H9 (cell line): ENCODE data around the gene KREMEN1. TPM values are rescaled to one million over a fixed set of nuclear protein-coding genes. Genes with fewer than 3 reads are reported as not detected.

Experiments used
- DNase-seq: peaks from one replicate; pipeline ENCODE4 v3.0.0-alpha.2; 2017
- H2AFZ ChIP-seq: one replicate; pipeline ENCODE4 v1.6.1; 2013; ENCODE audit warnings: mild to moderate bottlenecking, low read length, control low read depth, moderate library complexity
- H2AK5ac ChIP-seq: 2 replicates; pipeline ENCODE4 v1.6.1; 2013; ENCODE audit warnings: low read length, control low read depth, mixed read lengths; ENCODE audit not compliant: insufficient read length
- H2BK120ac ChIP-seq: one replicate; pipeline ENCODE4 v1.6.1; 2013; ENCODE audit warnings: low read depth, mild to moderate bottlenecking, low read length, control low read depth, inconsistent platforms; ENCODE audit not compliant: poor library complexity, severe bottlenecking
- H2BK12ac ChIP-seq: 2 replicates; pipeline ENCODE4 v1.6.1; 2013; ENCODE audit warnings: low read length, control low read depth, mixed read lengths, low read depth; ENCODE audit not compliant: insufficient read length
- H2BK15ac ChIP-seq: 2 replicates; pipeline ENCODE4 v1.6.1; 2013; ENCODE audit warnings: low read depth, low read length, control low read depth
- H2BK20ac ChIP-seq: one replicate; pipeline ENCODE4 v1.6.1; 2013; ENCODE audit warnings: low read depth, mild to moderate bottlenecking, low read length, control low read depth, inconsistent platforms; ENCODE audit not compliant: poor library complexity, severe bottlenecking
- H2BK5ac ChIP-seq: 2 replicates; pipeline ENCODE4 v1.6.1; 2013; ENCODE audit warnings: low read length, control low read depth, mixed read lengths; ENCODE audit not compliant: insufficient read length
- H3K14ac ChIP-seq: 2 replicates; pipeline ENCODE4 v1.6.1; 2013; ENCODE audit warnings: low read length, control low read depth; ENCODE audit not compliant: insufficient read depth
- H3K18ac ChIP-seq: 2 replicates; pipeline ENCODE4 v1.6.1; 2013; ENCODE audit warnings: low read depth, mild to moderate bottlenecking, mixed read lengths, low read length, control low read depth; ENCODE audit not compliant: insufficient read length
- H3K23ac ChIP-seq: 2 replicates; pipeline ENCODE4 v1.6.1; 2013; ENCODE audit warnings: low read length, control low read depth, mixed read lengths, low read depth; ENCODE audit not compliant: insufficient read length
- H3K23me2 ChIP-seq: 2 replicates; pipeline ENCODE4 v1.6.1; 2013; ENCODE audit warnings: low read depth, mild to moderate bottlenecking, mixed read lengths, low read length, control low read depth; ENCODE audit not compliant: insufficient read length, poor library complexity, severe bottlenecking
- H3K27ac ChIP-seq: 2 replicates; pipeline ENCODE4 v1.5.1; 2013; ENCODE audit warnings: low read length, control low read depth, mixed read lengths, low read depth; ENCODE audit not compliant: insufficient read length
- H3K27me3 ChIP-seq: 2 replicates; pipeline ENCODE4 v1.6.1; 2013; ENCODE audit warnings: low read length, control low read depth, inconsistent platforms; ENCODE audit not compliant: insufficient read depth
- H3K4ac ChIP-seq: 2 replicates; pipeline ENCODE4 v1.6.1; 2013; ENCODE audit warnings: low read depth, mild to moderate bottlenecking, control low read depth, inconsistent platforms, low read length, moderate library complexity
- H3K4me1 ChIP-seq: 2 replicates; pipeline ENCODE4 v1.6.1; 2013; ENCODE audit warnings: low read length, control low read depth, inconsistent platforms; ENCODE audit not compliant: insufficient read depth
- H3K4me2 ChIP-seq: 2 replicates; pipeline ENCODE4 v1.6.1; 2013; ENCODE audit warnings: low read length, control low read depth, mixed read lengths; ENCODE audit not compliant: insufficient read length, insufficient read depth
- H3K56ac ChIP-seq: 2 replicates; pipeline ENCODE4 v1.6.1; 2013; ENCODE audit warnings: low read depth, mild to moderate bottlenecking, mixed read lengths, low read length, control low read depth; ENCODE audit not compliant: insufficient read length
- H3K79me1 ChIP-seq: 2 replicates; pipeline ENCODE4 v1.6.1; 2013; ENCODE audit warnings: low read depth, mild to moderate bottlenecking, moderate library complexity, low read length, control low read depth, inconsistent platforms; ENCODE audit not compliant: insufficient read depth, poor library complexity, severe bottlenecking
- H3K79me2 ChIP-seq: 2 replicates; pipeline ENCODE4 v1.6.1; 2013; ENCODE audit warnings: low read length, control low read depth, inconsistent platforms; ENCODE audit not compliant: insufficient read depth
- H3K9ac ChIP-seq: 2 replicates; pipeline ENCODE4 v1.6.1; 2013; ENCODE audit warnings: low read length, control low read depth, mixed read lengths; ENCODE audit not compliant: insufficient read length; ENCODE audit errors: extremely low read depth
- H3K9me3 ChIP-seq: one replicate; pipeline ENCODE4 v1.6.1; 2013; ENCODE audit warnings: low read depth, low read length, inconsistent platforms; ENCODE audit not compliant: control insufficient read depth
- H3T11ph ChIP-seq: one replicate; pipeline ENCODE4 v1.6.1; 2013; ENCODE audit warnings: mild to moderate bottlenecking, low read length, control low read depth, inconsistent platforms
- H4K20me1 ChIP-seq: one replicate; pipeline ENCODE4 v1.6.1; 2013; ENCODE audit not compliant: control insufficient read depth, insufficient read length, insufficient read depth
- H4K5ac ChIP-seq: 2 replicates; pipeline ENCODE4 v1.6.1; 2013; ENCODE audit warnings: low read depth, mild to moderate bottlenecking, mixed read lengths, low read length, control low read depth; ENCODE audit not compliant: insufficient read length
- H4K8ac ChIP-seq: replicated peaks from 2 replicates; pipeline ENCODE4 v1.6.1; 2013; ENCODE audit warnings: low read length, control low read depth, mixed read lengths, low read depth; ENCODE audit not compliant: insufficient read length
- H4K91ac ChIP-seq: 2 replicates; pipeline ENCODE4 v1.6.1; 2013; ENCODE audit warnings: low read depth, mild to moderate bottlenecking, moderate library complexity, mixed read lengths, low read length, control low read depth; ENCODE audit not compliant: insufficient read length
- H3K27ac Mint-ChIP-seq, 3 experiments: 2 replicates in 2 of 3; 3 replicates in 1 of 3; pipeline ENCODE4 v1.8.0; 2020 to 2021; ENCODE audit warnings: mixed read lengths in 3 of 3, mild to moderate bottlenecking in 1 of 3, moderate library complexity in 1 of 3
- H3K27me3 Mint-ChIP-seq: 2 replicates; pipeline ENCODE4 v1.8.0; 2021; ENCODE audit warnings: low read depth, mild to moderate bottlenecking, moderate library complexity, mixed read lengths
- H3K36me3 Mint-ChIP-seq, 3 experiments: 2 replicates in 2 of 3; 3 replicates in 1 of 3; pipeline ENCODE4 v1.8.0; 2020 to 2021; ENCODE audit warnings: low read depth in 3 of 3, mixed read lengths in 3 of 3; ENCODE audit not compliant: insufficient read depth in 1 of 3
- H3K4me1 Mint-ChIP-seq, 2 experiments: 2 replicates each; pipeline ENCODE4 v1.8.0; 2020; ENCODE audit warnings: mixed read lengths in 2 of 2
- H3K4me3 Mint-ChIP-seq, 2 experiments: 2 replicates in 1 of 2; 3 replicates in 1 of 2; pipeline ENCODE4 v1.8.0; 2020 to 2021; ENCODE audit warnings: mild to moderate bottlenecking in 2 of 2, mixed read lengths in 2 of 2, moderate library complexity in 1 of 2
- H3K9me3 Mint-ChIP-seq, 2 experiments: 2 replicates in 1 of 2; 3 replicates in 1 of 2; pipeline ENCODE4 v1.8.0; 2020; ENCODE audit warnings: mild to moderate bottlenecking in 2 of 2, mixed read lengths in 2 of 2, moderate library complexity in 1 of 2
- CTCF ChIP-seq: fragments of 200-600 bp; sonication (generic); conservative IDR thresholded peaks from 3 replicates; pipeline ENCODE4 v1.8.0; 2021; ENCODE audit warnings: antibody characterized with exemption, mild to moderate bottlenecking
- WGBS: extraction: QIAGEN DNeasy Blood & Tissue Kit; methylation state at CpG from one replicate; pipeline ENCODE4 v1.1.7; 2013; ENCODE audit warnings: missing lambda C conversion rate, low lambda C conversion rate, mixed read lengths; ENCODE audit not compliant: insufficient read length; ENCODE audit errors: extremely low coverage; 5-methylcytosine and 5-hydroxymethylcytosine counted together
- total RNA-seq: library from RNA; stranded (reverse); gene quantifications from 2 replicates; pipeline ENCODE4 v1.2.1, GENCODE V29; 2021

The KREMEN1 gene
- total RNA-seq, 1 experiment from 2014 or later, result 2.4 TPM

DNA sequence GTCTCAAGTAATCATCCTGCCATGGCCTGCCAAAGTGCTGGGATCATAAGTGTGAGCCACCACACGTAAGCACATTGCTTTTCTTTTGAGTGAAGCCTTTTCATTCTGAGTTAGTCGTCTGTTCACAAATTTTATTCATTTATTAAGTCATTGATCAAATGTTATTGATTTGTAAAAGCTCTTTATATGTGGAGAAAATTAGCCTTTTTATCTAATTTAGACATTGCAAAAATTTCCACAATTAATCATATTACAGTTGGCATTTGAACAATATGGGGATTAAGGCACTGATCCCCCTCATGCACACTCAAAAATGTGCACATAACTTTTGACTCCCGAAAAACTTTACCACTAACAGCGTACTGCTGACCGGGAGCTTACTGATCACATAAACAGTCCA lies 125.4 kb downstream of the KREMEN1 start:
- no peak for TF ChIP-seq CTCF
- Mint-ChIP-seq H3K4me3 (no peak overlapping the region), H3K36me3 (peaks cover 0 to 3% (median 3%) of the 10 kb centered on the region in 3 experiments; a peak in 3 of 7 replicates), H3K27ac (no peak overlapping the region), H3K9me3 (peaks cover 2% of the 10 kb centered on the region in 2 experiments; a peak in 3 of 5 replicates), H3K27me3 (peaks cover 7% of the 10 kb centered on the region), H3K4me1 (peaks cover 4 to 13% of the 10 kb centered on the region in 2 experiments)
- Histone ChIP-seq H4K5ac (no peak overlapping the region), H3K79me1 (no peaks in the 10 kb centered on the region), H2BK120ac (no peak overlapping the region), H2BK20ac (no peak overlapping the region), H3K23ac (no peak overlapping the region), H2BK12ac (no peak overlapping the region), H3K79me2 (no peaks in the 10 kb centered on the region), H2AK5ac (no peak overlapping the region), H4K91ac (no peak overlapping the region), H3K27ac (no peak overlapping the region), H2BK5ac (no peak overlapping the region), H2AFZ (no peak overlapping the region), H4K20me1 (no peaks in the 10 kb centered on the region), H3K4ac (no peak overlapping the region), H3K18ac (no peak overlapping the region), H3K27me3 (no peaks in the 10 kb centered on the region), H2BK15ac (no peak overlapping the region), H3K9me3 (no peaks in the 10 kb centered on the region), H3K4me2 (no peak overlapping the region), H4K8ac (no peak overlapping the region), H3K23me2 (no peaks in the 10 kb centered on the region), H3K14ac (no peak overlapping the region), H3K56ac (no peak overlapping the region), H3T11ph (no peak overlapping the region), H3K9ac (no peak overlapping the region), H3K4me1 (no peaks in the 10 kb centered on the region)
- DNase-seq, result no peak
- no CpG with 5 or more reads among the region's 5 CpGs for WGBS
